GM19372 (cell line): ENCODE data around the gene LRRC15.

ENCODE experiments used
- ATAC-seq: cut with Tn5 transposase; IDR thresholded peaks from one replicate; pipeline ENCODE4 v1.9.1; 2021; ENCODE audit warnings: mild to moderate bottlenecking, low read depth, moderate library complexity; ENCODE audit not compliant: unreplicated experiment

Gene LRRC15

DNA sequence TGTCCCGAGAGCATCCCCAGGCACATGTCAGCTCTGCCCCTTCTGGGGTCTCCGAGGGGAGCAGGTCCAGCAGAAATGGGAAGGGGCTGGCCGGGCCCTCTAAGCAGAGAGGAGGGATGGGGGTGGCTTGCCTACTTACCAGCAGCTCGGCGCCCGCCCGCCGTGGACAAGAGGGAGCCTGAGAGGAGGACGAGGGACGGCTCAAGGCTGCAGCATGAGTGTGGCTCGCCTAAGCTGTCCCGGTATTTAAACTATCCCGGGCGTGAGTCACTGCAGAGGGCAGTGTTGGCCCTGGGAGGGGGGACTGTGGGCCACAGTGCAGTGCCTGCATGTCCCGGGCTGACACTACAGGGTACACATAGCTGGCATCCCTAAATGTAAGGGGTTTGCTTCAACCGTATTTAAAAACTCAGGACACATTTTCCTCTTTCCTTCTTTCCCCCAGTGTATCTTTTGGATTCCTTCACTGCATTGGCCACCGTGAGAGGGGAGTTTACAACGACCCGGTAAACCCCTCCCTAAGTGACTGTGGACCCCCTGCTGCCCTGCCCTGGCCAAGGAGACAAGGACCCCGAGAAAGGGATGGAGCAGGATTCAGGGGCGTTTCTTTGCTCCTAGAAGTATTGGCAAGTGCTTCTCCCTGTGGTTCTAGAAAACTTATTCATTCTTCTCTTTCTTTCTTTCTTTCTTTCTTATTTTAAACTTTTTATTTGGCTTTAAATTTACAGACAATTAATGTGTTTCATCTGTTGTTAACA is at the start of gene LRRC15:
LRRC15 (minus strand) TSS at position 222 of the 758 bp plus-strand sequence. CDS start 8,700 bp downstream, outside the sequence.
- ATAC-seq: no peak

DNA sequence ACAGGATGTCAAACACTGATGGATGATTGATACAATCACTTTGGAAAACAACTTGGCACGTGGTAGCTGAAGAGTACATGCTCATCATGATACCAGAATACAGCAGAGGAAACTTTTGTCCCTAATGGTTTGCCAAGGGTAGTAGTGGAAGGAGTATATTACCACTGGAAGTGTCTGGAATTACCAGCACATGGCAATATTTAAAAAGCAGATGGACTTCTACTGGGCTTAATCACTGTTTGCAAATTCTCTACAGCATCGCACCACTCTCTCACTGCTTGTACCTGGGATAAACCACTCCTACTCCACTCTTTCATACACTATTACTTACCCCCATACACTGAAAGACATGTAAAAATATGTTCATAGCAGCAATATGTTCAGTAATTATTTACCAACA is 49.1 kb upstream of the LRRC15 start:
- ATAC-seq: no peak

DNA sequence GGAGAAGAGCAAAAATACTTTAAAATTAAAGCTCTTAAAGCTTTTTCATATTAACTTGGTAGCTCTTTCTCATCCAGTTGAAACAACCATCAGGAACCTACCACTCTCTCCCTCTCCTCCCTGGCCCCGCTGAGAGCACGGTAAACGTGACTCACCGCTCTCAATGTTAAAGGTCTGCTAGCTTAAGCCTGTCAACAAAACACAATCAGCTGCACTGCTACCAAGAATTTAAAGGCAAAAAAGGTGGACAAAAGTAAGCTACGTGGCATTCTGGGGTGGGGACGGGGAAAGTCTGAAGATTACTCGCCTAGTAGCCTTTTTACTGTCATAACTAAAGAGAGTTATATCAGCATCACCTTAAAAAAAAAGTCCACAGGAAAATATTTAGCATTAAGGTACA is 37.9 kb upstream of the LRRC15 start:
- ATAC-seq: no peak

DNA sequence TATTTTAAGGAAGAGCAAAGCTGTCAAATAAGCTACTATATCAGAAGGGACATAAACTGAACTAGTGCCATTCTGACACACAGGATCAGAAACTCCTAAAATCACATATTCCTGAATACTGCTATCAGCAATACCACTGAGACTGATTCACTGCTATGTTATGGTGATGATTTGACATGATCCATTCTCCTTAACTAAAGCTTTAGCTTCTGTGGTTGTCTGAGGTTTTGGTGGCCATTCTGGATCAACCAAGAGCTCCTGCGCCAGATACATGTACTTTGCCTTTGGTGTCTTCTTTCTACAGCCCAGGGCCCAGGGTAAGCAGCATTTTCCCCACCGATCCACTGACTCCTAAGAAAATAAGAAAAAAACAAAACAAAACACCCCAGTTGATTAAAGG is 36.2 kb upstream of the LRRC15 start:
- ATAC-seq: no peak

DNA sequence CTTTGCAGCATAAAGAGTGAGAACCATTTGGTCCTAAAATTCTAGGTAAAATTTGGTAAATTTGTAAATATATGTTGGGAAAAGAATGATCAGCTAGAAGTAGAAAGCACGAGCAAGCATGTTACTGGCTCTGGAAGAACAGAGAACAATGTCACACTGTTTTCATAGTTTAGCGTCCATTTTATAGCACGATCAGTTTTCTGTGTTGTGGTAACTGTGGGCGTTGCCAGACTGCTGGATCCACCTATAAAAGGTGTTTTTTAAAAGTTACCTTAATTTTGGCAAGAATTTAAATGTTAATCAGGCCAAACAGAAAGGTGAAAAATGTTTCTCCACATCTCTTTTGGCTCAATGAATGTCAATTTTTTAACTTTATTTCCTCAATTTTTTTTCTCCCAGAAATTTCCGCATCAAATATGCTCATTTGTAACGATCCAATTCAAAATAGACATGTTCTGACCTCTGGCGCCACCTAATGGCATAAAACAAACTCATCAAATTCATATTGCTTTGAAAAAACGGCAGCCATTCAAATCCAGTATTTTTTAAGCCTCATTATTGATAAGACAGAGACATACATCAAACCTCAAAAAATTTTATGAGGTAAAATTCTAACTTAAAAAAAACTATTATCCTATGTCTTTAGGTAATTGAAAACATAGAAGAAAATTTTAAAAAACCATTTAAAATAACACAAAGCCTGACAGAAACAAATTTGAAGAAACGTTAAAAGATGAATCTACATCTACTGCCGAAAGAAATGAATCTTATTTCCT is 35.0 kb upstream of the LRRC15 start:
- no peak for ATAC-seq

GRCh38 chr3:194401868-194402329 is 32.4 kb upstream of the LRRC15 start:
- ATAC-seq: no peak

- no peak for ATAC-seq
Observed at GRCh38 chr3:194401346-194401745, 31.8 kb upstream of the LRRC15 start.

DNA sequence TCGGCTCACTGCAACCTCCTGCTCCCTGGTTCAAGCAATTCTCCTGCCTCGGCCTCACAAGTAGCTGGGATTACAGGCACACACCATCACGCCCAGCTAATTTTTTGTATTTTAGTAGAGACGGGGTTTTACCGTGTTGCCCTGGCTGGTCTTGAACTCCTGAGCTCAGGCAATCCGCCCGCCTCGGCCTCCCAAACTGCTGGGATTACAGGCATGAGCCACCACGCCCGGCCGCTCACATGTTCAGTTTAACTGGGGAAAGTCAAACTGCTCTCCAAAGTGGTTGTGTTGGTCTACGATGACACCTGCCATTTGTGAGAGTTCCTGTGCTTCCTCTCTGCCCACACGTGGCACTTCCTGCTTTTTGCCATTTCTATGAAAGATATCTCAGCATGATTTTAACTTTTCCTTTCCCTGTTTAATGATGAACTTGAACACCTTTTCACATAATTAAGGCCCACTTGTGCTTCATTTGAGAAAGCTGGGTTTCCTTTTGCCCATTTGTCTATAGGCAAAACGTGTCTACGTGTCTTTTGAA is 30.4 kb upstream of the LRRC15 start:
- no peak for ATAC-seq

- no peak for ATAC-seq
Observed at GRCh38 chr3:194399166-194399565, 29.6 kb upstream of the LRRC15 start, which contains the start of gene GP5. TSS of gene GP5 (minus strand) at chr3:194399266. CDS start at chr3:194398282, 984 bp downstream.

- no peak for ATAC-seq
Observed at GRCh38 chr3:194397757-194398312, 28.3 kb upstream of the LRRC15 start.

- no peak for ATAC-seq
Observed at GRCh38 chr3:194396859-194397756, 27.6 kb upstream of the LRRC15 start.

GRCh38 chr3:194396539-194396858 is 27.0 kb upstream of the LRRC15 start:
- ATAC-seq: no peak

DNA sequence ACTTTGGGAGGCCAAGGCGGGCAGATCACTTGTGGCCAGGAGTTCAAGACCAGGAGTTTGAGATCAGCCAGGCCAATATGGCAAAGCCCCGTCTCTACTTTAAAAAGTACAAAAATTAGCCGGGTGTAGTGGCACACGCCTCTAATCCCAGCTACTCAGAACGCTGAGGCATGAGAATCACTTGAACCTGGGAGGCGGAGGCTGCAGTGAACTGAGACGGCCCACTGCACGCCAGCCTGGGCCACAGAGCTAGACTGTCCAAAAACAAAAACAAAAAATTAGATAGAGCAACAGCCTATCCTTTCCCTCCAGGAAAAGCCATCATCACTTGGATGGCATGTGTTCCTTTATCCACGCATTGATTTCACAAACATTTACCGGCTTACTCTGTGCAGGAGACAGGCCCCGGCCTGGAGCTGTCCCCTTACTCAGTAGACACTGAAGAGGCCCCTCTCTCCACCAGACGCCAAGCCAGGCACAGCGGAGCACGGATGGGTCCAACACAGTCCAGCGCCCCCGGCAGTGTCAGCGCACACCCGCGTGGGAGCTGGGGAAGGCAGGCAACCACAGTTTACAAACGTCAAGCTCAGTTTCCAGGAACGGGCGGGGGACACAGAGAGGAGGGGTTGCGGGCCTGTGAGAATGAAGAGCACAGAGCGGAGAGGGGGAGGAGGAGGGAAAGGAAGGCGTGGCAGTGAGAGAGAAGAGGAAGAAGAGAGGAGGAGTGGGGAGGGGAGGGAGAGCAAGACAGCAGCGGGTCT is 26.4 kb upstream of the LRRC15 start:
- no peak for ATAC-seq

DNA sequence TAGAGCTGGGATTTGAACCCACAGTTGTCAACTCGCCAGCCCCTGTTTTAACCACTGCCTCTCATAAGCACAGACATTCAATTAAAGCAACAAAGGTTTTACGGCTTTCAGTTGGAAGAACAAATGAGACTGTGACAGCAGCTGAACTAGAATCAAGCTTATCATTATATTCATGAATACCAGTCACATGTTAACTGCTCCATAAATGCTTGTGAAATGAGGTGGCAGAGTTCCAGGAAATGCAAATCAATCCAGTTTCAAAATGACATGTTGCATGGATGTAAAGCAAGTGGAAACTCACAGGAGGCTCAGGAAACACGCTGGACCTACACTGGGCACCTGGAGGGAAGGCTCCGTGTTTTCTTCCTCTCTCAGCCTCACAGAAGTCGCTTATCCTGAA is 25.7 kb upstream of the LRRC15 start:
- ATAC-seq: no peak

GRCh38 chr3:194392576-194392975 is 23.0 kb upstream of the LRRC15 start:
- ATAC-seq: no peak

GRCh38 chr3:194390835-194391234 is 21.3 kb upstream of the LRRC15 start:
- no peak for ATAC-seq

DNA sequence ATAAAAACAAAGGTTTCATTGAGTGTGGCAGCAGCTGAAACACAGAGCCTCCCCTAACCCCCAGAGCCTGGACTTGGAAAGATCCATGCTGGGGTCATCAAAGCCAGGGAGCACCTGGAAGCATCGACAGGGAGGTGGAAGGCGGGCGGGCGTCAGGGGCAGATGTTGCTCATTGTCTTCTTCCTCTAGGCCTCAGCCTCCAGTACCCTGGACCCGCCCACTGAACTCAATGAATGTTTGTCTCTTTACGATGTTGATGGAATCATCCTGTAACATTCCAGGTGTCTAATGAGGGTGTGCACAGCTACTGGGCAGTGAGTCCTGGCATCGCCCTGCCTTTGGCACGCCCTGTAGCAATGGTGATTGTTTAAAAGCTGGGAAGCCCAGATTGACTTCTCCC is 19.7 kb upstream of the LRRC15 start:
- ATAC-seq: no peak

GRCh38 chr3:194387926-194388418 is 18.4 kb upstream of the LRRC15 start:
- ATAC-seq: no peak

GRCh38 chr3:194387276-194387675 is 17.7 kb upstream of the LRRC15 start:
- no peak for ATAC-seq
